Lung (tissue), 12 donors: ENCODE data around the gene ANKRD13B. TPM values are rescaled to one million over a fixed set of nuclear protein-coding genes. Genes with fewer than 3 reads are reported as not detected.
A peak's percentile ranks its signal among the peaks of the same experiment; 100 is the strongest.

ENCODE experiments used
- ATAC-seq: fragments of 200-7000 bp; cut with Tn5 transposase; one replicate; pipeline ENCODE4 v1.9.1; 2020; ENCODE audit warnings: moderate number of reproducible peaks; ENCODE audit not compliant: insufficient read depth, low FRiP score
- DNase-seq, 3 donors: peaks; one replicate each; pipeline ENCODE4 v3.0.0-alpha.2; 2013 to 2017
- H3K27ac ChIP-seq, 2 donors: one replicate each; pipeline ENCODE4 v1.5.1; 2013; ENCODE audit warnings: mild to moderate bottlenecking in 2 of 2, moderate library complexity in 2 of 2, control low read depth in 1 of 2, inconsistent platforms in 1 of 2, low read depth in 1 of 2, low read length in 1 of 2
- H3K27me3 ChIP-seq, 3 donors: one replicate each; pipeline ENCODE4 v1.5.1; 2013; ENCODE audit warnings: low read length in 2 of 3; ENCODE audit not compliant: control insufficient read depth in 3 of 3, insufficient read depth in 3 of 3
- H3K36me3 ChIP-seq, 4 donors: one replicate each; pipeline ENCODE4 v1.5.1; 2013; ENCODE audit warnings: low read length in 4 of 4, mild to moderate bottlenecking in 1 of 4, moderate library complexity in 1 of 4; ENCODE audit not compliant: control insufficient read depth in 4 of 4, insufficient read depth in 4 of 4
- H3K4me1 ChIP-seq, 5 donors: one replicate each; pipeline ENCODE4 v1.5.1; 2013; ENCODE audit warnings: low read length in 5 of 5, mild to moderate bottlenecking in 2 of 5, moderate library complexity in 1 of 5; ENCODE audit not compliant: control insufficient read depth in 5 of 5, insufficient read depth in 5 of 5
- H3K4me3 ChIP-seq: one replicate; pipeline ENCODE4 v1.5.1; 2013; ENCODE audit warnings: mild to moderate bottlenecking, control low read depth, moderate library complexity
- H3K9ac ChIP-seq, 2 donors: one replicate each; pipeline ENCODE4 v1.5.1; 2013; ENCODE audit warnings: low read length in 2 of 2, control low read depth in 1 of 2; ENCODE audit not compliant: insufficient read depth in 1 of 2
- H3K9me3 ChIP-seq, 4 donors: one replicate each; pipeline ENCODE4 v1.5.1; 2013; ENCODE audit warnings: low read length in 3 of 4, mild to moderate bottlenecking in 1 of 4, moderate library complexity in 1 of 4; ENCODE audit not compliant: control insufficient read depth in 4 of 4, insufficient read depth in 3 of 4
- WGBS, 2 donors: extraction: QIAGEN DNeasy Blood & Tissue Kit; methylation state at CpG; one replicate each; pipeline ENCODE4 v1.1.7; 2013; 5-methylcytosine and 5-hydroxymethylcytosine counted together
- polyA plus RNA-seq, 2 donors: library from polyadenylated mRNA; stranded (reverse); fragments of 200-250 nt; gene quantifications; one replicate each; pipeline ENCODE4 v1.2.1, GENCODE V29; 2013
- total RNA-seq, 2 donors: library from RNA; depleted of rRNA in 1 of 2; stranded (reverse); fragments of >200 nt in 1 of 2; gene quantifications; one replicate each; pipeline ENCODE4 v1.2.1, GENCODE V29; 2014 to 2021
- TF ChIP-seq, protein P1 (sequence below): IDR thresholded peaks from 2 replicates; pipeline ENCODE4 v1.5.1; 2012; ENCODE audit warnings: mild to moderate bottlenecking; ENCODE audit errors: control extremely low read depth, extremely low read depth
- donor health status: control.
- donor health status: control.
- donor health status: Bipolar disorder and iron deficiency.
- donor health status: healthy.
- donor health status: DM: yes; HTN: yes; CAD: no.

The ANKRD13B gene
- total and polyA plus RNA-seq, 4 donors: 2.7 to 6.9 (median 4.9) TPM

DNA sequence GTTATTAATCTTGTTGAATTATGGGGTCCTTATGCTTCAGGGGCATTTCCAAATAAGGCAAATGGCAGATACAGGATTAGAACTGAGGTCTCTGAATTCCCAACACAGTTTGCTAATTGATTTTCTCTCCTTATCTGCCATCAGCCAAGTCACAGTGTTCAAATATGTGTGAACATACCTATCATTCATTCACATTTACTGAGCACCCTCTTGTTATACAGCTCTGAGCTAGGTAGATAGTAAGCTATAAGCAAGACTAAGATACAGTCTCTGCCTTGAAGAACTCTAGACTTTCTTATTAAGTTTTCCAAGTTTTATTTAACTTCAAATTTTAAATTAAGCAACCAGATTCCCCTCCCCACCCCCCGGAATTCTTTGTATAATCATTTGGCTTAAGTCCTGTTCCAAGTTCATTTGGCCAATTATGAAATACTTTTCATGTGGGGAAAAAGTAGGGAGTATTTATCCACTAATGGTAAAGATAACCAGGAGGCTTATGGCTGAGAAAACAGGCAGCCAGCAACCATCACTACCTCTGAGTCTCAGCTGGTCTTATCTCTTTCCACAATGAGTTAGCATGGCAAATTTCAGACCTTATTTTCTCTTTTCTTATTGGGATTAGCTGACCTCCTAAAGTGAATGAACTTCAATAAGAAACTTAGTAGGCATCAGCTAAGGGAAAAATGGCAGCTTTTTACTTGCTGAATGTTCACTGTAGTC lies 61.2 kb downstream of the ANKRD13B start:
- Histone ChIP-seq H3K27me3 (no peaks in the 10 kb centered on the region), H3K9ac (no peak overlapping the region), H3K36me3 (peaks cover 0 to 15% (median 3%) of the 10 kb centered on the region in 4 donors), H3K27ac (no peak overlapping the region), H3K4me1 (peaks cover 0 to 3% (median 0%) of the 10 kb centered on the region in 5 donors), H3K4me3 (no peak overlapping the region), H3K9me3 (no peaks in the 10 kb centered on the region)
- no peak for ATAC-seq
- WGBS, 2 donors: 70 to 76% methylated on average over 1 of the region's 1 CpG
- DNase-seq: peak in 2 of 3 donors; percentile 34 to 35
- TF ChIP-seq, protein P1, sequence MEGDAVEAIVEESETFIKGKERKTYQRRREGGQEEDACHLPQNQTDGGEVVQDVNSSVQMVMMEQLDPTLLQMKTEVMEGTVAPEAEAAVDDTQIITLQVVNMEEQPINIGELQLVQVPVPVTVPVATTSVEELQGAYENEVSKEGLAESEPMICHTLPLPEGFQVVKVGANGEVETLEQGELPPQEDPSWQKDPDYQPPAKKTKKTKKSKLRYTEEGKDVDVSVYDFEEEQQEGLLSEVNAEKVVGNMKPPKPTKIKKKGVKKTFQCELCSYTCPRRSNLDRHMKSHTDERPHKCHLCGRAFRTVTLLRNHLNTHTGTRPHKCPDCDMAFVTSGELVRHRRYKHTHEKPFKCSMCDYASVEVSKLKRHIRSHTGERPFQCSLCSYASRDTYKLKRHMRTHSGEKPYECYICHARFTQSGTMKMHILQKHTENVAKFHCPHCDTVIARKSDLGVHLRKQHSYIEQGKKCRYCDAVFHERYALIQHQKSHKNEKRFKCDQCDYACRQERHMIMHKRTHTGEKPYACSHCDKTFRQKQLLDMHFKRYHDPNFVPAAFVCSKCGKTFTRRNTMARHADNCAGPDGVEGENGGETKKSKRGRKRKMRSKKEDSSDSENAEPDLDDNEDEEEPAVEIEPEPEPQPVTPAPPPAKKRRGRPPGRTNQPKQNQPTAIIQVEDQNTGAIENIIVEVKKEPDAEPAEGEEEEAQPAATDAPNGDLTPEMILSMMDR: no peak

DNA sequence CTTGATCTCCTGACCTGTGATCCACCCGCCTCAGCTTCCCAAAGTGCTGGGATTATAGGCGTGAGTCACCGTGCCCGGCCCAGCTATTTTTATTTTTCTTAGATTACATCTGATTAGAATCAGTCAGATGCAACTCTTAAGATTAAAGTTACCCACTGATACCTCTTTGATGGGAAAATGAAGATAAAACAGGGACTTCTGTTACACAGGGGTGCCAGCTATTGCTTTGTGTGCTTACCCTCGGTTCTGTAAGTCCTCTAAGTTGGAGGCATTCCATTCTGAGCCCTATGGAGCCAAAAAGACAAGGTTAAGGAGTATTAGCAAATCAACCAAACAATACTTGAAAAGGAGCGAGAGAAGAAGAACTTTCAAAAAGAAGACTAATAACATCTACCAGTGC lies 62.4 kb downstream of the ANKRD13B start:
- H3K27me3 ChIP-seq: no peaks in the 10 kb centered on the region
- H3K9ac ChIP-seq: no peak overlapping the region
- H3K4me1 ChIP-seq: peaks cover 0 to 3% (median 0%) of the 10 kb centered on the region in 5 donors
- no peaks in the 10 kb centered on the region for H3K9me3 ChIP-seq
- WGBS, 2 donors: 95 to 96% methylated on average over 6 of the region's 6 CpGs
- DNase-seq (no peak), ATAC-seq (no peak)
- TF ChIP-seq, protein P1: no peak
- peaks cover 0 to 15% (median 2%) of the 10 kb centered on the region in 4 donors for H3K36me3 ChIP-seq
- no peak overlapping the region for H3K4me3 ChIP-seq
- H3K27ac ChIP-seq: no peak overlapping the region

DNA sequence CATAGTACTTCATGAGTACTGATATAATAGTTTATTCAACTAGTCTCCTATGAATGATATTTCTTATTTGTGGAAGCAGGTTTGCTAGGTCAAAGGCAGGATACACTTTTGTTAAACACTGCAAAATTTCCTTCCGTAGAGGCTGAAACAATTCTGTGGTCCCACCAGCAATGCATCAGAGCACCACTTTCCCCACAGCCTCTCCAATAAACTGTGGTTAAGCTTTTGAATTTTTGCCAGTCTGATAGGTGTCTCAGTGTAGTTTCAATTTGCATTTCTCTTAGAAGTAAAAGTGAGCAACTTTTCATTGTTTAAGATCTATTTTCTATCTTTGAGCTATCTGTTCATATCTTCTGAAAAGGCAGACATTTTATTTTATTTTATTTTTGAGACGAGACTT lies 66.2 kb downstream of the ANKRD13B start:
- TF ChIP-seq, protein P1: no peak
- H3K36me3 ChIP-seq: peaks cover 0 to 5% (median 3%) of the 10 kb centered on the region in 4 donors
- WGBS, 2 donors: 48 to 53% methylated on average over 2 of the region's 2 CpGs
- ATAC-seq (no peak), DNase-seq (peak in 1 of 3 donors; percentile 31)
- no peak overlapping the region for H3K9ac ChIP-seq
- peaks cover 0 to 4% (median 0%) of the 10 kb centered on the region in 5 donors for H3K4me1 ChIP-seq
- no peaks in the 10 kb centered on the region for H3K9me3 ChIP-seq
- H3K27ac ChIP-seq: no peak overlapping the region
- H3K4me3 ChIP-seq: no peak overlapping the region
- H3K27me3 ChIP-seq: no peaks in the 10 kb centered on the region
